RKO (cell line): ENCODE data around the gene PTCRA.
"Not testable (repeated sequence)": the region's sequence is repeated elsewhere in the genome, so short reads cannot be mapped to it uniquely, and the experiment has no call there.

Experiments used
- DNase-seq: peaks from one replicate; pipeline ENCODE4 v3.0.0-alpha.2; 2016; ENCODE audit warnings: low spot score

Gene PTCRA

DNA sequence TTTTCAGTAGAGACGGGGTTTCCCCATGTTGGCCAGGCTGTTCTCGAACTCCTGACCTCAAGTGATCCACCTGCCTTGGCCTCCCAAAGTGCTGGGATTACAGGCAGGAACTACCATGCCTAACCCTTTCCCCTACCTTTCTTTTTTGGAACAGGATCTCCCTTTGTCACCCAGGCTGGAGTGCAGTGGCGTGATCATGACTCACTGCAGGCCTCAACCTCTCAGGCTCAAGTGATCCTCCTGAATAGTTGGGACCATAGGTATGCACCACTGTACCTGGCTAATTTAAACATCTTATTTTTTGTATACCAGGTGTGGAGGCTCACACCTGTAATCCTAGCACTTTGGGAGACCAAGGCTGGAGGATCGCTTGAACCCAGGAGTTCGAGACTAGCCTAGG, 25.5 kb downstream of the PTCRA start:
- DNase-seq: not testable (repeated sequence)

DNA sequence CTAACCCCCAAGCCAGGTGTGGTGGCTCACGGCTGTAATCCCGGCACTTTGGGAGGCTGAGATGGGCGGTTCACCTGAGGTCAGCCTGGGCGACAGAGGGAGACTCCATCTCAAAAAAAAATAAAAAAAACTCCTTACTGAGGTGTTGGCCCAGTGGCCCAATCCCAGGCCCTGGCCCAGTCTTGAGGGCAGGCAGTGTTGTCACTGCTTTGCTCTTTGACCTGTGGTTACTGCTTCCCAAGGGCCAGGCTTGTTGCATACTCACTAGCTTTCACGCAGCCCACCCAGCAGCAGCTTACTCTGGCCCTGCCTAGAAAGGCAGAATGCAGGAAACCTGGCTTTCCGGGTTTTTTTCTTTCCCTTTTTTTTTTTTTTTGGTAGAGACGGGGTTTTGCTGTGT, 26.6 kb downstream of the PTCRA start:
- DNase-seq: no peak

DNA sequence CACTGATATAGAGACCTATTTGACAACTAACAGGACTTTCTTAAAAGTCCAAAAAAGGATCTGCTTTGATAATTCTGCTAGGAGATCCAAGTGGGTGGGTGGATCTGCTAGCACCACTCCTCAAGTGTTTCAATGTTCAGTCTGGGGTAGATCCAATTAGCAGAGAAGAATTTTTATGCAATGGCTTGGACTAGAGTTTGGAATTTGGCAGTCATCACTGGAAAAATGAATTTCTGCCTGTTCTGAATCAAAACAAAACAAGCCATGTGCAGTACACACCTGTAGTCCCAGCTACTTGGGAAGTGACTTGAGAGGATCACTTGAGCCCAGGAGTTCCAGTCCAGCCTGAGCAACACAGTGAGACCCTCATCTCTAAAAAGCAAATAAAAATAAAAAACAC, 32.1 kb downstream of the PTCRA start:
- no peak for DNase-seq

DNA sequence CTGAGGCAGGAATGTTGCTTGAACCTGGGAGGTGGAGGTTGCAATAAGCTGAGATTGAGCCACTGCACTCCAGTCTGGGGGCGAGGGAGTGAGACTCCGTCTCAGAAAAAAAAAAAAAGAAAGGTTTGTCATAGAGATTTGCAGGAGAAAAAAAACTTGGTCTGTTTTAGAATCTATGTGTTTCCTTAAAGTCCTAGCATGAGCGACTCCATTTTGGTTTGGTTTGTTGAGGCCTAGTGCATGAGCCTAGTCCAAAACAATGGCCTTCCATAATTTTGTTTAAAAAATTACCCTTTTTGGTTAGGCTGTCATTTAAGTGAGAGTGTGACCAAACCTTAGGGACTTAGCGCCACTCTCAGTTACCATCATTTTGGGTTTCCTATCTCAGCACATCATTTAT, 36.5 kb downstream of the PTCRA start:
- DNase-seq: no peak

DNA sequence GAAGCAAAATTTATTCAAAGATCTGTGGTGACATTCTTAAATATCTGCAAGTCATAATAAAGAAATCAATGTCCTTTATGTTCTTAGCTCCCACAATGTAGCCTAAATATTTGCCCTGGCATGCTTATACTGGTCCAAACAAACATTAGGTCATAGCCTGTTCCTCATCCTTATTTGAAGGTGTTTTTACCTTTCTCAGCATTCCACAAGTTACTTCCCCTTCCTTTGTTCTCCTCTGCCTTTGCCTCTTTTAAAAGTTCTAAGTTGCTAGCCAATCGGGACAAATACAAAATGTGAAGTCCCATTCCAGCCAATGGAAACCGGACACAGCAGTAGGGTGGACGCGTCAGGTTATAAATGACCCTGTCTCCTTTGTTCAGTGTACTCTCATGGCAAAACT, 38.6 kb downstream of the PTCRA start:
- DNase-seq: not testable (repeated sequence)

DNA sequence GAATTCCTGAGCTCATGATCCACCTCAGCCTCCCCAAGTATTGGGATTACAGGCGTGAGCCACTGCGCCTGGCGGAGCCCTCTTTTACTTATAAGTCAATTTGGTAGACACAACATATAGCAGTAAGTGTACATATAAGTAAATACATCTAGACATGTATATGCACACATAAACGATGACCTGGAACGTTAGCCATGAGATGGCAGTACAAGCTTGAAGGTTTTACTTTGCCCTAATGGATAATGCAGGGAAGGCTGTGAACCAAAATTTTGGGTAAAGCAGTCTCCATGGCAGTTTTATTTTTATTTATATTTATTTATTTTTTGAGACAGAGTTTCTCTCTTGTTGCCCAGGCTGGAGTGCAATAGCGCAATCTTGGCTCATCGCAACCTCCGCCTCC, 42.3 kb downstream of the PTCRA start:
- peak; percentile 35 for DNase-seq

DNA sequence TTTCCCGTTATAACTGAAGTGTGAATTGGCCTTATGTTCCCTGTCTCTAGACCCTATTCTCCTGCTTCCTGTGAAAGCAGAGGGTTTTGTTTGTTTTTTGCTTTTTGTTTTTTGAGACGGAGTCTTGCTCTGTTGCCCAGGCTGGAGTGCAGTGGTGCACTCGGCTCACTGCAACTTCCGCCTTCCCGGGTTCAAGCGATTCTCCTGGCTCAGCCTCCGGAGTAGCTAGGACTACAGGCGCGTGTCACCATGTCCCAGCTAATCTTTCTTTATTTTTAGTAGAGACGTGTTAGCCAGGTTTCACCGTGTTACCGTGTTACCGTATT, 44.0 kb downstream of the PTCRA start:
- DNase-seq: no peak

DNA sequence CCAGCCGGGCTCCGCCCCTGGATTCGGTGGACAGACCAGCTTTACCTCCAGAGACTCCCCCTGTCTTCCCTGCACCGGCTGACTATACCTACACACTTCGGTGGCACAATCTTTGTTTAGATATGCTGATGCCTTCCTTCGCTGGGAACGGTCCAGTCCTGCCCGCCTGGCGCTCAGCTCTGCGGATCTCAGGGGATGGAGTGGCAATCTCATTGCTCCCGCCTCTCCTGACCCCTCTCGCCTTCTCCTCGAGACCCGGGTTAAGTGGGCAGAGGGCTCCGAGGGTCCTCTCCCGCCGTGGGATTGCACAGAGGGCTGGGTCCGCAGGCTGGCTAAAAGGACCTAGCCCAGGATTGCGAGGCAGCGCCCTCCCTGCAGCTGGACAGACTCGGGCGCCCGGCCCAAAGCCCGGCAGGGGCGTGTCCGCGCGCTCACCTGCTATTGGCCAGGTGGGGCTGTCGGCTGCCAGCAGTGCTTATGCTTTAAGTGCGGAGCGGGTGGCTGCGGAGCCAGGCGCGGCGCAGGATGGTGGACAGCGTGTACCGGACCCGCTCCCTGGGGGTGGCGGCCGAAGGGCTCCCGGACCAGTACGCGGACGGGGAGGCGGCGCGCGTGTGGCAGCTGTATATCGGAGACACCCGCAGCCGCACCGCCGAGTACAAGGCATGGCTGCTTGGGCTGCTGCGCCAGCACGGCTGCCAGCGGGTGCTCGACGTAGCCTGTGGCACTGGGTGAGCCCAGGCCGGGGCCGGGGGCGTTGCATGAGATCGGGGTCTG, 44.6 kb downstream of the PTCRA start, which contains the start of gene GNMT:
Gene GNMT (plus strand): TSS at position 512 of the 777 bp plus-strand sequence. CDS start 14 bp downstream, at position 526.
- DNase-seq: no peak

DNA sequence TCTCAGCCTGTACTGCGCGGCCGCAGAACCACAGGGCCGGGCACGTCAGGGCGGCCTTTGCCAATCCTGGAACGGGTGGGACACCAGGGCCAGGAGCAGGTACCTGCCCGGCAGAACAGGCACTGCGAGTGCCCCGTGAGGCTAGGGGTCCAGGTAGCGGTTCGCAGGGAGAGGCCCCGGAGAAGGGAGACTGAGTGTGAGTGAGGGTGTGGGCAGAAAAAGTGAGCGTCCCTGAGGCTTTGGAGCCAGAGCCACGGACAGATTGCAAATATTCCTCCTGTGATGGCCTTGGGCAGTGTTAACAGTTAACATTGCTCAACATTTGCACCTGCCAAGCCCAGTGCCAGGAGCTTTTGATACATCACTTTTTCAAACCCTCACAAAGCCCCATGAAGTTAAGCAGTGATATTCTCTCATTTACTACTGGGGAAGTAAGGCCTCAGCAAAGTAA, 45.2 kb downstream of the PTCRA start:
- no peak for DNase-seq

DNA sequence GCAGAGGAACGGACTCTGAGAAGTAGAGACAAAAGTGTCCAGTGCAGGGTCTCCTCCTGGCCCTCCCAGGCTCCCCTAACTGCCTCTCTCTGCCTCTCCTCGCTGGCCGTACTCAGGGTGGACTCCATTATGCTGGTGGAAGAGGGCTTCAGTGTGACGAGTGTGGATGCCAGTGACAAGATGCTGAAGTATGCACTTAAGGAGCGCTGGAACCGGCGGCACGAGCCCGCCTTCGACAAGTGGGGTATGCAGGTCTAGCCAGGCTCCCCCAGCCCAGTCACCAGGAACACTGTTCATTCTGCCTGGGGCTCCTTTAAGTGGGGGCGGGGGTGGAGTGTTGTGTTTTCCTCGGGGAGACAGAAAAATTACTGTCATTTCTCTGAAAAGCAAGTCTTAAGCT, 46.2 kb downstream of the PTCRA start:
- no peak for DNase-seq

DNA sequence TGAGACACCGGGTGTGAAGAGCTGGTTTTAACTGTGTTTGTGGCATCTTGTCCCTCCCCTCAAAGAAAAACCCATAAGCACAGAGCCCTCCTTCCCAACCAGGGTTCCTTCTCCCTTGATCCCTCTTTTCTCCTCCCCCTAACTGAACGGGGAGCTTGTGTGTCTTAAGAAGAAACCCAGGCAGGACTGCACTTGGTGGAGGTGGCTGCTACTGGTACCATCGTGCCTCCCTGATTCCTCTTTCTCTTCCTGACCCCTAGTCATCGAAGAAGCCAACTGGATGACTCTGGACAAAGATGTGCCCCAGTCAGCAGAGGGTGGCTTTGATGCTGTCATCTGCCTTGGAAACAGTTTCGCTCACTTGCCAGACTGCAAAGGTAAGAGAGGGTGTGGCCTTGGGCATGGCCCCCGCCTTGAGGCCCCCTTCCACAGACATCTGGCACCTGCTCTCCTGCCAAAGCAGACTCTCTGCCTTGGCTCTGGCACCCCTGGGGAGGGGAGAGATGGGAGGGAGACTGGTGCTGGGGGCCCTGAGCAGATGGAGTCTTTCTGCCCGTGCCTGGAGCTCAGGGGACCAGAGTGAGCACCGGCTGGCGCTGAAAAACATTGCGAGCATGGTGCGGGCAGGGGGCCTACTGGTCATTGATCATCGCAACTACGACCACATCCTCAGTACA, 46.8 kb downstream of the PTCRA start:
- no peak for DNase-seq

DNA sequence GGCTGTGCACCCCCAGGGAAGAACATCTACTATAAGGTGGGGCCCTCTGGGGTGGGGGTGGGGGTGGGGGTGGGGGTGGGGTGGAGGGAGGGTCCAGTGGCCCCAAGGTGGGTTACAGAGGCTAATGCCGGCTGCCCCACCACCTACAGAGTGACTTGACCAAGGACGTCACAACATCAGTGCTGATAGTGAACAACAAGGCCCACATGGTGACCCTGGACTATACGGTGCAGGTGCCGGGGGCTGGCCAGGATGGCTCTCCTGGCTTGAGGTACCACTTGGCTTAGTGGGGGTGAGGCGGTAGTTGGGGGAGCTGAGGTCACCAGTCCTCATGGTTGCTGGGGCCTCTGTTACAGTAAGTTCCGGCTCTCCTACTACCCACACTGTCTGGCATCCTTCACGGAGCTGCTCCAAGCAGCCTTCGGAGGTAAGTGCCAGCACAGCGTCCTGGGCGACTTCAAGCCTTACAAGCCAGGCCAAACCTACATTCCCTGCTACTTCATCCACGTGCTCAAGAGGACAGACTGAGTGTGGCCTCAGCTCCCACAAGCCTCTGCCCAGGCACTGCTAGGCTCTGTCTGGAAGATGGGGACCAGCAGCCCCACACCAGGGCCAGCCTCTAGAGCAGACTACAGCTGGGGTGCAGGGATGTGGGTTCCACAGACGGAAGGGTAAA, 47.5 kb downstream of the PTCRA start:
- no peak for DNase-seq

DNA sequence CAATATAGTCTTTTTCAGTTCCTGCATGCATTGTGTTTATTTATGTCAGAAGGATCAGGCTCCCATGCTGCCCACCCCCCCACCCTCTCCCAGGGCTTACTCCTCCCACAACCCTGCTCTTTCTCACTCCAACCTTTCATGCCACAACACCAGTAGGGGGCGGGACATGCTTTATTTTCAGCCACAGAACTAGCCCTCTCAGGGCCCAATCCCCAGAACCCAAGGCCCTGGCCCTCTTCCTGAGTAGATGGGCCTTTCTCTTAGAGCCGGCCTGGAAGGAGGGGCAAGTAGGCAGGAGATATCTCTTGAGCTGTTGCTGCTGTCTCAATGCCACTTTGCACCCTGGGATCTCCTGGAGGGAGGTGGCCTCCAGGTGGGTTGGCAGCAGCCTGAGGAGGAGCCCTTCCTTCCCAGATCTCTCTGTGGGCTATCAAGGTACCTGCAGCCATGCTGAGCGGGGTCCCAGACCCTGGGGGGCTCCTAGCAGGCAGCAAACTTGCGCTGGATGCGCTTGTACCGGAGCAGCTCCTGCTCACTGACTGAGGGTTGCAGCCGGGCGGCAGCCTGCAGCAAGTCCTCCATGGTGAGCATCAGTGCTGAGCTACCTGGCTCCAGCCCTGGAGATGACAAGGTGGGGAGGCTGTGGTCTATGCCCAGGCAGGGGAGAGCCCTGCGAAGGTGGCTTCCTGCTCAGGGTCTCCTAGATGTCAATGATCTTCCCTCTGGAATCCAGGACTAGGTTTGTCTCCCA, 48.2 kb downstream of the PTCRA start:
- no peak for DNase-seq

DNA sequence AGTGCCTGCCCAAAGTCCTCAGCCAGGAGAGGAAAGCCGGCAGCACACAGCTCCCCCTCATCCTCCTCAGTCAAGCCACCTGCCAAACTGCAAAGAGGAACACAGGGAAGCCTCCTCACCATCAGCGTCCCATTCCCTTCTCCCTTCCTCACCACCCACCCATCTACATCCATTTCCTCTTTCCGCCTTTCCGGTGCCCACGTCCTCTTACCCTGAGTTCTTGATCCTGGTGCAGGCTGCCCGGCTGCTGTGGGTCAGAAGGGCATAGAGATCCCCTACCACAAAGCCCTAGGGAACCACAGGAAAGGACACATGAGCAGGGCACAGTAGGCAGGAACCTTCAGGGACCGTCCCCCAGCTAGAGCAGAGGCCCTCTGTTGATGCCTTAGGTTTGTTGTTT, 50.7 kb downstream of the PTCRA start:
- DNase-seq: no peak

DNA sequence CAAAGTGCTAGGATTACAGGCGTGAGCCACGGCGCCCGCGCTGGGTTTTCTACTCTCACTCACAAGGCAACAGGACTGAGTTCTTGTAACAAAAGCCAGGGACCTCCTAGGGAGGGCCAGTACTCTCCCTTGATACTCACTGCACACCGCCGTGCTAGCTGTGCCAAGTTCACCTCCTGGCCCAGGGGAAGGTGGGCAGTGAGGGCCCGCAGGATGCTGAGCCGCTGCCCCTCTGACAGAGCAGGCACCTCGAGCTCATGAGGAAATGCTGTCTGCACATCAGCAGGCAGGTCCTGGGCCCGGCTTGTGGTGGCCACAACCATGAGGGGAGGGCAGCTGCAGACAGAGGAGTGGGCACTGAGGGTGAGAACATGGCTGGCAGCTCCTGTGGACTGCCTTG, 51.4 kb downstream of the PTCRA start:
- no peak for DNase-seq

DNA sequence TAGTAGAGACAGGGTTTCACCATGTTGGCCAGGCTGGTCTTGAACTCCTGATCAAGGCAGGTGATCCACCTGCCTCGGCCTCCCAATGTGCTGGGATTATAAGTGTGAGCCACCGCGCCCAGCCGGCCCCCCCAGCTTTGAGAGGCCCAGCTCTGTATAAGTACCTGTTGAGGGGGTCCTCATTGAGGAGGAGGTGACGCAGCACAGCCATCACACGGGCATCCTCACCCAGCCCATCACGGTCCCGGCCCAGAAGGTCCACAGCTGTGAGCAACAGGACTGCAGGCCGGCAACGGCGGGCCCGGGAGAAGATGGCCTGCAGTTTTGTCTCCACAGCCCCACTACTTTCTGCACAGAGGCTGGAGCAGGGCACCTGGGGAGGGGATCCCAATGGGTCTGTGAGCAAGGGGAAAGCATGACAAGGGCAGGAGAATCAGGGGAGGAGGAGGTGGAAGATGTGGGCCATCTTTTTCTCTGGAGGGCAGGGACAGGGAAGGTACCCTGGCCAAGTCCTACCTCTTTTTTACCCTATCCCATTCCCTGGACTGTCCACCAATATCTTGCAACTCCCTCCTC, 52.4 kb downstream of the PTCRA start:
- DNase-seq: no peak

DNA sequence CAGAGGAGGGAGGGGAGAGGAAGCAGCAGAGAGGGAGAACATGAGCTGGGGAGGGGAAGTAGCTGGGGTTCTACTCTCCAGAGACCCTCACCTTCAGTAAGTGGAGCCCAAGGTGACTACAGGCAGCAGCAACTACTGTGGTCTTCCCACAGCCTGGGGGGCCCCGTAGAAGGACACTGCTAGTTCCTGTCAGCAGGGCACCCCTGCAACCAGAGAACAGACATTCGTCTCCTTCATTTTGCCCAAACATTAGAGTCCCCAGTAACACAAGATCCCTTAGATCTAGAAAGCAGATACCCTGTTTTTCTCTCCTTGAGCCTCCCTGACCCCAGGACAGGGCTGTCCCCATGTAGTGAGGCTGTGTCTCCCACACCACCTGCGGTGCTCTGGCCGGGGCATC, 52.9 kb downstream of the PTCRA start:
- no peak for DNase-seq

DNA sequence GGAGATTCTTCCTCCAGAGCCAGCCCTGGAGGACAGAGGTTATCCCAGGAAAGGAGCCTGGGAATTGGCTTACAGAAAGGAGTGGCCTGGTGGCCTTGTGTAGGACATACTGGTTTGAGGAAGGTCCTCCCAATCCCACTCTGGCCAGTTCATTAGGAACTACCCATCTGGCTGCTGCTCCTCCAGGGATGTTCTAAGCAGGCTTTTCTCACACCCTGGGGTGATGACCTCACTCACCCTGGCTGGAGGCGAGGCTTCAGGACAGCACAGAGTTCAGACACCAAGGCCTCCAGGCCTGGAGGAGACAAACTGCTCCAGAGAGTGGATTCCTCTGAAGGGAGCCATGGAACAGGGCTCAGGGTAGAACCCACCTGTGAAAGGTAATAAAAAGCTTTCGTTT, 53.6 kb downstream of the PTCRA start:
- no peak for DNase-seq

DNA sequence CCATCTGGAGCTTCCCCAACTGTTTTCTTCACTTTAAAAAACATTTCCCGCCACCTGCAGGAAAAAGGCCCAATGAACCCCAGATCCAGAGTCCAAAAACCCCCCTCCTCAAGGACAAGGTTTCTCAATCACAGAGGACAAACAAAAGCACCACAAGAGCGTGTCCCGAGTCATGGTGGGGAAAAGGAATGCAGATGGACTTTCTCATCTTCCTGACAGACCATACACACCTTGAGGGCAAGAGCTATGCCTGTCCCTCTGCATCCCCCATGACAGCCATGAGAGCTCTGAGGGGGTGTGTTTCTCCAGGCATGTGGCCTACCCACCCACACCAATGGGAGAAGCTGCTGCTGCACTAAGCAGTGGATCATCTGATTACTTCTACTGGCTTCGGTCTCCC, 54.1 kb downstream of the PTCRA start:
- no peak for DNase-seq

DNA sequence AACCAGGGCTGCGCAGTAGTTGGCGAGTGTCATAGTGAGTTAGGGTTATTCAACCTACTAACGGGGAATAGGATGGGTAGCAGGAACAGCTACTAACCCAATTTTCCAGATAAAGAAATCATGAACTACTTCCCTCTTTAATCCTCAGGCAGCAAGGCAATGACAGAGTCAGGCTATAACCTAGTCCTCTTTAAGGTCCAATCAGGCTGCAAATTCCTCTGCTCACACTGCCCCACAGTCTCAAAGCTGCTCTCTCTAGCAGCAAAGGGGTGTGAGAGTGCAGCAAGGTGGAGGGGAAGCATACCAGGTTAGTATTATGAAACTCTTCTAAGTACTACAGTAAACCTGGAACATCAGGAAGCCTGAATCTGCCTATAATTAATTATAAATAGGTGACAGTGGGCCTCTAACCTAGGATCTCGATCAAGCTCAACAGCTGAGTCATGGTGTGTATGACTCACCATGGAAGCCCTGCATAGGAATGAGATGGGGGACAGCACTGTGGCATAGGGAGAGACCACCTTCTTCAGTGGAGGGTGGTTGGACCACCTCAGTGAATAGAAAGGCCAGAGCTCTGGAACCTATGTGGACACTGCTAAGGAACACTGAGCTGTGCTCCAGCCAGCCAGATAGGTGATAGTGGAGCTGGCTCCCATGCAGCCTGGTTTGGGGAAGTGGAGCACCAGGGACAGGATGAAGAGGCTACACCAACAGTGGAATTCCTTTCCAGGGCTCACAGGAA, 55.2 kb downstream of the PTCRA start:
- no peak for DNase-seq

DNA sequence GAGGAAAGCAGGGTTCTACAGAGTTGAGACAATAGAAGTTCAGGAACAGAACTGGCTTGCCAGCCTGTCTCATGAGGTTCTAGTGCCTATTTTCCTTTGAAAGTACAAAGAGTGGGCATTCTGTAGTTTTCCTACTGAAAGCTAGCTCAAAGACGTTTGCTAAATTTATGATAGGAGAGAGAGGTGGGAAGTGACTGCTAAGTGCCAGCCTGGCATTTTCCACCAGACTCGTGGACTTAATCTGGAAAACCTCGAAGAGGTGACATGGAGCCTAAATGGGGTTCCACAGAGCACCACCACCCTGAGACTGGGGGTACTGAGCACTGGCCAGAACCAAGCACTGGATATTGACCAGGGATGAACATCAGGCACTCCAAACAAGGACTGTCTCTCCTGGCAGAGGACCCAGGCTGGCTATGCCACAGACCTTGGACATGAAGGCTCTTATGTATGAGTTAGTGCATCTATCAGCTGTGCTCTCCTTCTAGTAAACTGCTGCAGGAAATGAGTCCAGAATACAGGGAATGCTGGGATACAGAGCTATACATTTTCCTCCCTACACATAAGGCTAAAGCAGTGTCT, 56.0 kb downstream of the PTCRA start:
- no peak for DNase-seq
